Measurements from ENCODE around the gene CD3D. TPM values are rescaled to one million over a fixed set of nuclear protein-coding genes. Genes with fewer than 3 reads are reported as not detected.

The CD3D gene
- total RNA-seq, 1 donor from 2014 or later = 8.5 TPM

- intact Hi-C loops (cut with DNase I) = no loop called here
Measured at GRCh38 chr11:118375978-118376377, 33.5 kb upstream of the CD3D start.

GRCh38 chr11:118374729-118375128 lies 32.2 kb upstream of the CD3D start:
- TF ChIP-seq CTCF (IDR thresholded peaks at IDR 0.05) = no peak
- Histone ChIP-seq H3K4me3 (no peak overlapping the region), H3K9me3 (no peaks in the 10 kb centered on the region), H3K36me3 (peaks cover 98% of the 10 kb centered on the region), H3K27me3 (no peaks in the 10 kb centered on the region), H3K4me1 (no peaks in the 10 kb centered on the region), H3K27ac (no peak overlapping the region)
- no peak for ATAC-seq
- no peak for DNase-seq
- intact Hi-C loops (cut with DNase I) = no loop called here

More at GRCh38 chr11:118375978-118376377, 33.5 kb upstream of the CD3D start:
- peaks cover 95% of the 10 kb centered on the region for H3K36me3 ChIP-seq
- H3K9me3 ChIP-seq = no peaks in the 10 kb centered on the region
- no peaks in the 10 kb centered on the region for H3K27me3 ChIP-seq
- no peaks in the 10 kb centered on the region for H3K4me1 ChIP-seq
- no peak for TF ChIP-seq CTCF (IDR thresholded peaks at IDR 0.05)
- DNase-seq (no peak), ATAC-seq (no peak)
- no peak overlapping the region for H3K4me3 ChIP-seq
- H3K27ac ChIP-seq = no peak overlapping the region

- ATAC-seq = no peak
- H3K9me3 ChIP-seq = no peaks in the 10 kb centered on the region
- intact Hi-C loops (cut with DNase I) = no loop called here
- no peak for DNase-seq
- H3K27ac ChIP-seq = no peak overlapping the region
- no peaks in the 10 kb centered on the region for H3K4me1 ChIP-seq
- H3K4me3 ChIP-seq = no peak overlapping the region
- H3K36me3 ChIP-seq = peaks cover 98% of the 10 kb centered on the region
- H3K27me3 ChIP-seq = no peaks in the 10 kb centered on the region
- TF ChIP-seq CTCF (IDR thresholded peaks at IDR 0.05) = no peak
Measured at GRCh38 chr11:118373871-118374270, 31.4 kb upstream of the CD3D start.

- H3K4me3 ChIP-seq = no peak overlapping the region
- no peak for DNase-seq
- intact Hi-C loops (cut with DNase I) = no loop called here
- H3K27ac ChIP-seq = no peak overlapping the region
- ATAC-seq = no peak
- H3K27me3 ChIP-seq = no peaks in the 10 kb centered on the region
- H3K4me1 ChIP-seq = no peaks in the 10 kb centered on the region
- TF ChIP-seq CTCF (IDR thresholded peaks at IDR 0.05) = no peak
- peaks cover 98% of the 10 kb centered on the region for H3K36me3 ChIP-seq
- H3K9me3 ChIP-seq = no peaks in the 10 kb centered on the region
Measured at GRCh38 chr11:118373263-118373662, 30.8 kb upstream of the CD3D start.

GRCh38 chr11:118370774-118371173 lies 28.3 kb upstream of the CD3D start:
- intact Hi-C loops (cut with DNase I) = no loop called here
- Histone ChIP-seq H3K36me3 (peaks cover 99% of the 10 kb centered on the region), H3K27ac (no peak overlapping the region), H3K9me3 (no peaks in the 10 kb centered on the region), H3K27me3 (no peaks in the 10 kb centered on the region), H3K4me1 (no peaks in the 10 kb centered on the region), H3K4me3 (no peak overlapping the region)
- ATAC-seq = no peak
- no peak for DNase-seq
- no peak for TF ChIP-seq CTCF (IDR thresholded peaks at IDR 0.05)

- TF ChIP-seq CTCF (IDR thresholded peaks at IDR 0.05) = no peak
- Histone ChIP-seq H3K27me3 (no peaks in the 10 kb centered on the region), H3K27ac (no peak overlapping the region), H3K4me3 (no peak overlapping the region), H3K36me3 (peaks cover 74% of the 10 kb centered on the region), H3K9me3 (no peaks in the 10 kb centered on the region), H3K4me1 (peaks cover 1% of the 10 kb centered on the region)
- DNase-seq (no peak), ATAC-seq (no peak)
- intact Hi-C loops (cut with DNase I) = no loop called here
Measured at GRCh38 chr11:118366287-118366686, 23.8 kb upstream of the CD3D start.

Measured in upper lobe of right lung (tissue), 1 donor.